ENCODE results near the gene CYLD.

GRCh38 chr16:50828164-50828702 is 86.3 kb downstream of the CYLD start:
- no peak for TF ChIP-seq CTCF (IDR thresholded peaks at IDR 0.05; ENCODE audit: extremely low read depth in 1 of 2, insufficient read depth in 1 of 2, low read depth in 1 of 2, low read length in 2 of 2)
- no peak for TF ChIP-seq MAX (IDR thresholded peaks at IDR 0.05; ENCODE audit: insufficient read depth, insufficient read length)

All from endothelial cell of umbilical vein (primary cell).